MCF 10A (cell line): ENCODE measurements around the gene LRMDA. TPM values are rescaled to one million over a fixed set of nuclear protein-coding genes. Genes with fewer than 3 reads are reported as not detected.
A peak's percentile ranks its signal among the peaks of the same experiment; 100 is the strongest.

Experiments
- BruUV-seq: library from RNA; stranded (reverse); fragments of 400-500 nt; replicated peaks from 2 replicates; lab custom pipeline; 2021; lab: Mats Ljungman, UMichigan
- CTCF ChIA-PET: fragments of 300-600 bp; sonication (Branson Sonifier 250); formaldehyde crosslinking; extraction: SDS; loops from one replicate; lab custom pipeline; 2021; ENCODE audit warnings: antibody characterized with exemption, inconsistent platforms; lab: Yijun Ruan, JAX
- POLR2A ChIA-PET: fragments of 300-600, 350-650 bp; sonication (Branson Sonifier 250); formaldehyde crosslinking; extraction: SDS; loops from one replicate; lab custom pipeline; 2020; ENCODE audit warnings: antibody characterized with exemption, inconsistent platforms; lab: Yijun Ruan, JAX
- DNase-seq: peaks from one replicate; pipeline ENCODE4 v3.0.0-alpha.2; 2018; ENCODE audit not compliant: unreplicated experiment
- H3K27ac Mint-ChIP-seq: one replicate; pipeline ENCODE4 v1.8.0; 2022; ENCODE audit warnings: mild to moderate bottlenecking, low read depth, mixed read lengths; ENCODE audit not compliant: unreplicated experiment
- H3K27me3 Mint-ChIP-seq: one replicate; pipeline ENCODE4 v1.8.0; 2022; ENCODE audit warnings: mixed read lengths; ENCODE audit not compliant: insufficient read depth, unreplicated experiment
- H3K36me3 Mint-ChIP-seq: one replicate; pipeline ENCODE4 v1.8.0; 2022; ENCODE audit warnings: mild to moderate bottlenecking, moderate library complexity, mixed read lengths; ENCODE audit not compliant: insufficient read depth, unreplicated experiment
- H3K4me1 Mint-ChIP-seq: one replicate; pipeline ENCODE4 v1.8.0; 2022; ENCODE audit warnings: mixed read lengths; ENCODE audit not compliant: insufficient read depth, unreplicated experiment
- H3K4me3 Mint-ChIP-seq: one replicate; pipeline ENCODE4 v1.8.0; 2022; ENCODE audit warnings: mild to moderate bottlenecking, moderate library complexity, mixed read lengths; ENCODE audit not compliant: unreplicated experiment
- H3K9me3 Mint-ChIP-seq: one replicate; pipeline ENCODE4 v1.8.0; 2022; ENCODE audit warnings: mixed read lengths; ENCODE audit not compliant: unreplicated experiment
- CTCF ChIP-seq: fragments of 200-600 bp; IDR thresholded peaks from one replicate; pipeline ENCODE4 v1.8.0; 2022; ENCODE audit warnings: antibody characterized with exemption, mild to moderate bottlenecking; ENCODE audit not compliant: unreplicated experiment
- intact Hi-C: fragments of 100-400 bp; cut with micrococcal nuclease; formaldehyde crosslinking; loops from 2 replicates; pipeline ENCODE4 v1.14.1; 2022
- total RNA-seq: library from RNA; stranded (reverse); gene quantifications from 2 replicates; pipeline ENCODE4 v1.2.3, GENCODE V29; 2022

The LRMDA gene
- total RNA-seq, 1 experiment from 2014 or later, result not detected

- Mint-ChIP-seq H3K4me1 (peaks cover 33% of the 10 kb centered on the region), H3K4me3 (no peak overlapping the region), H3K9me3 (no peaks in the 10 kb centered on the region), H3K27ac (peak overlapping the region; percentile 76), H3K36me3 (no peaks in the 10 kb centered on the region), H3K27me3 (no peaks in the 10 kb centered on the region)
- TF ChIP-seq CTCF, result no peak
- intact Hi-C loops, result no loop called here
- CTCF ChIA-PET, result interaction anchor here (0.7 to 0.8 kb wide), 3 partner anchors 9 to 976 kb away, joined by 3 to 4 read pairs (median 3); no protein-coding TSS in a partner anchor
- no peak for DNase-seq
- POLR2A ChIA-PET, result interaction anchor here (0.7 to 1.2 kb wide), 3 partner anchors 85 to 1028 kb away, joined by 3 to 5 read pairs (median 3); partner anchors contain the start of gene ZNF503
- BruUV-seq, result no TSS peak
Measured at GRCh38 chr10:76429368-76430060, 998.1 kb downstream of the LRMDA start.

- Mint-ChIP-seq H3K27ac (peak overlapping the region; percentile 12), H3K4me1 (peaks cover 33% of the 10 kb centered on the region), H3K9me3 (no peaks in the 10 kb centered on the region), H3K36me3 (no peaks in the 10 kb centered on the region), H3K4me3 (no peak overlapping the region), H3K27me3 (no peaks in the 10 kb centered on the region)
- ChIA-PET CTCF (interaction anchor here (0.6 to 0.9 kb wide), 3 partner anchors 9 to 1111 kb away, joined by 3 to 5 read pairs (median 3); no protein-coding TSS in a partner anchor), POLR2A (no interaction called here)
- no peak for DNase-seq
- no peak for TF ChIP-seq CTCF
- BruUV-seq, result no TSS peak
- intact Hi-C loops, result no loop called here
Measured at GRCh38 chr10:76430061-76430645, 998.7 kb downstream of the LRMDA start.

- CTCF ChIA-PET, result interaction anchor here (0.8 kb wide), 1 partner anchor 1036 kb away, joined by 3 read pairs; no protein-coding TSS in a partner anchor
- Mint-ChIP-seq H3K27me3 (no peaks in the 10 kb centered on the region), H3K4me1 (peaks cover 33% of the 10 kb centered on the region), H3K4me3 (no peak overlapping the region), H3K36me3 (peaks cover 6% of the 10 kb centered on the region), H3K9me3 (no peaks in the 10 kb centered on the region), H3K27ac (peak overlapping the region; percentile 84)
- intact Hi-C loops, result no loop called here
- TF ChIP-seq CTCF, result no peak
- no TSS peak for BruUV-seq
- DNase-seq, result peak; percentile 83
- POLR2A ChIA-PET, result interaction anchor here (0.6 to 1.0 kb wide), 2 partner anchors 24 to 187 kb away, joined by 4 read pairs; no protein-coding TSS in a partner anchor
Measured at GRCh38 chr10:76432016-76433012, 1000.9 kb downstream of the LRMDA start.
